Lung microvascular endothelial cell (primary cell): ENCODE measurements around the gene SHB. TPM values are rescaled to one million over a fixed set of nuclear protein-coding genes. Genes with fewer than 3 reads are reported as not detected.
A peak's percentile ranks its signal among the peaks of the same experiment; 100 is the strongest.

ENCODE experiments used
- DNase-seq, 2 donors: peaks; one replicate each; pipeline versions ENCODE4 v3.0.0 to v3.0.0-alpha.2; 2010; ENCODE audit warnings: low read depth in 2 of 2
- total RNA-seq: library from RNA; depleted of rRNA; stranded (reverse); fragments of >200 nt; gene quantifications from 2 replicates; pipeline ENCODE4 v1.2.1, GENCODE V29; 2014

The SHB gene
- total RNA-seq, 1 donor from 2014 or later, result 22.6 TPM

DNA sequence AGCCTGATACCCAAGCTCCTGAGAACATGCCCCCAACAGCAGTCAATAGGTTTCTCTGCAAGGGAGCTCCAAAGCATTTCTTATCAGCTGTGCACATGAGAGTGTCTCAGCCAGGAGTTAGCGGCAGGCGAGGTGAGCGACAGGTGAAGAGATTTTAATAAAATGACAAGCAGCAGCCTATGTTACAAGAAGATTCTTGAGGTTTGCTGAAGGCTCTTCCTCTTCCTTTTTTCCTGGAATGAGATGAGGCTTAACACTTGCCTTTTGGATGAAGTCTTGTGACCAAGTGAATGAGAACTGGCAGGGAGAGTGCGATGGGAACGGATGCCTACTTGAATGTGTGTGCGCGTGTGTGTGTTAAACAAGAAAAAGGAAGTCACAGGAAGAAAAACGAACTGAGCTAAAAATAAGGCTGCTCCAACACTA, 76.1 kb downstream of the SHB start:
- peak in 1 of 2 donors; percentile 81 for DNase-seq

DNA sequence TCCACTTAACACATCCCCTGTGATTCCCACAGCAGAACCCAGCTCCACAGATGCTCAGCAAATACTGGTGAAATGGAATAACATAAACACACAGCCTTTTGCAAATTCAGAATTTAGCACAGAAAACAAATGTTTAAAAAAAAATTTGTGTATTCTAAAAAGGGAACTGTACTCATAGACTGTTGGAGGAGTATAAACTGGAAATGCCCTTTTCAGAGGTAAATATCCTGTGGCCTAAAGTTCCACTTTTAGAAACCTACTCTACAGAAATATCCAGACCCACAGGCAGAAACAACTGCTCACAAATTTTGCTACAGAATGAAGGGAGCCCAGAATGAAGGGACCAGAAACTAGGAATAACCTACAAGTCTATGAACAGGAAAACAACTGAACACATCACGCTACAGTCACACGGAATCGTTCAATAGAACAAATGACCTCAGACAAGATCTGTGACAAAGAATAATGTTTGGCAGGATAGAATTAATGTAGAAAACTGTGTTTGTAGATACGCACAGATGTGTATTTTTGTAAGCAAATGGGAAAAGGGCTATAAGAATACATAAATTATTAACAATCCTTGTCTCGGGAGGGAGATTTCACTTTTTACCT, 78.5 kb downstream of the SHB start:
- DNase-seq, result peak in 1 of 2 donors; percentile 63

DNA sequence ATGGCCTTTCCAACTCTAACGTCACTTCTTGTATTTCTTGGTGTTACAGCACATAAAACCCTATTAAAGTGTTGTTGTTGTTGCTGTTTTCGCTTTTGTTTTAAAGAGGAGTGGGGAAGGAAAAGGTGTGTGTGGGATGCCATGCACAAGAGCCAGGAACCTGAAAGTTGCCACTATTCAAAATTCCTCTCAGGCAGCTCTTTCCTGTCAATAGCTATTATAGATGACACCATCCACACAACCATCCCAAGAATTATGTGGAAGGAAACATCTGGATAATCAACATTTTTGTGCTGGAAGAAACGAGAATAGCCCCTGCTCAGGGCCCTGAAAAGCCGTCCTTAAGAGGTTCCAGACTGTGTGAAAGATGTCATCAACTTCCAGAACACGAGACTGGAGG, 79.3 kb downstream of the SHB start:
- DNase-seq, result peak; percentile 54 to 68

DNA sequence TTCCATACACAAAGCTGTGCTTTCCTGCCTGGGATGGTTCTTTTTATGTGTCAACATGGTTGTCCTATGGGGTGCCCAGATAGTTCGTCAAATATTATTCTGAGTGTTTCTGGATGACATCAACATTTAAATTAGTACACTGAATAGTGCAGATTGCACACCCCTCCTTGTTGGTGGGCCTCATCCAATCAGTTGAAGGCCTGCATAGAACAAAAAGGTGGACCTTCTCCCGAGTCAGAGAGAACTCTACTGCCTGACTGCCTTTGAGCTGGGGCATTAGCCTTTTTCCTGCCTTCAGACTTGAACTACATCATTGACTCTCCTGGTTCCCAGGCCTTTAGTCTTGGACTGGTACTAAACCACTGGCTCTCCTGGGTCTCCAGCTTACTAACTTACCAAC, 80.4 kb downstream of the SHB start:
- no peak for DNase-seq

DNA sequence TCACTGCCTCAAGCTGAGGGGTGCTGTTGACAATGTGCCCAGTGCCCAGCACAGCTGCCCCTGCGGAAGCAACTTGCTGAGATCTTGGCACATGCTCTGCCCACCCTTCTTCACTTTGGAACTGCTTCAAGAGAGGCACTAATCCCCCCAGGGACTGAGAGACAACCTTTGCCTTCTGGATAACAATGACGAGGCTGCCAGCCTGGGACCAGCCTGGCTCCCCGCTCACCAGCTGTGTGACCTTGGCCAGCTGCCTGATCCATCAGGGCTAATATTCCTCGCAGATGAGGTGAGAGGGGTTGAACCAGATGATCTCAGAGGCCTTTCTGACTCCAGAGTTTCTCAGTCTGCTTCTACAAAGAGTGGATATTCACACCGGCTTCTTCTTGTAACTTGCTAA, 81.0 kb downstream of the SHB start:
- no peak for DNase-seq

DNA sequence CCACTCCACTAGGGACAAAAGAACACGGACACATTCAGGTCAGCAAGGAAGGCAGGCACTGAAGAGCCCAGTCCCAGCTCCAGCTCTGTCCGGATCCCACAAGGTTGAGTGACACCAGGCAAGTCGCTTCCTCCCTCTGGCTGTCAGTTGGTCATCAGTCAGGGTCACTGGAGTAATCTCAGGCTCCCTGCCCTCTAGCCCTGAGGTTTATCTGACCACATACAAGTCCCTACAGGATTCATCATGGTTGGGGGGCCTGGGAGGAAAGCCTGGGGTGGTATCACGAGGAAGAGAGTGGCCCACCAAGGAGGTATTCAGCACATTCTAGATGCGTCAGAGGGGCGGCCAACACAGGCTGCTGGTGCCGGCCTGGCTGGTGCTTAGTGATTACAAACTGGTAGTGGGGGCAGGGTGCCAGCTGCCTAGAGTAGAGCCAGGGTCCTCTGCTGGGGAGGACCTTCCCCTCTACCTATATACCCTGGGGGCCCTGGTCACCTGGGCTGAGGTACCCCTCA, 81.5 kb downstream of the SHB start:
- DNase-seq, result no peak

DNA sequence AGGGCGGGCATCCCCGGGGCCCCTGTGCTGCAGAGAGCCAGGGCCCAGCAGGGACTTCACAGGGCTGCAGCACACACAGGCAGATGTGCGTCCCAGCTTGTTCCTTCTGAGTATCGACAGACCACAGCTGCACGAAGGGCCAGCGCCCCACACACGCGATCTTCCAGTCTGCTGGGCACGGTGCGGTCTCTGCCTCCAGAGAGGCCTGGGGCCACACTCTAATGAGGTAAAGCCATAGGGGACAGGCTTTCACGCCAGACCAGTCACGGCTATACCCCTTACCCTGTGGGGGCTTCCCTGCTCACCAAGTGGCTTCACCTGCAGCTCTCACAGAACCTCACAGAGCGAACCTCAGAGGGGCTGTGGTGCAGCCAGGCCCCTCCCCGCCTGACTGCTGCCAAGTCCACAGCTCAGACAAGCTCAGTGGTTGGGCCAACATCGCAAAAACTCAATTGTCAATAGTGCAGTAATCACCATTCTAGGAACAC, 82.2 kb downstream of the SHB start:
- DNase-seq, result no peak

DNA sequence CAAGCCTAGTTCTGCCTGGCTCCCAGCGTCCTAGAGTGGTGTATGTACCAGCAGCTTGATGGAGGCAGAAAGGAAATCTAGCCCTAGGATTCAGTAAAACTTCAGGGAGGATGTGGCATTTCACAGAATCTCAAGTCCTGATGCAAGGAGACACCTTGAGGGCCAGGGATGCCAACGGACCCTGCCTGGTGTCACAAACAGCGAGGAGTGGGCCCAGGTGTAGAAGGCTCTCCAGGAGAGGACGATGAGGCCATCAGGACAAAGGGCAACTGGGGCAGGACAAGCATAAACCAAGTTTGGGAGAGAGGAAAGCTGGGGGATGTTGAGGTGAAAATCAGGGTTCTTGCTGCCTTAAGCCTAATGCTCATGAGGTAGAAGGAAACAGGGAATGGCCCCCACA, 83.0 kb downstream of the SHB start:
- no peak for DNase-seq

DNA sequence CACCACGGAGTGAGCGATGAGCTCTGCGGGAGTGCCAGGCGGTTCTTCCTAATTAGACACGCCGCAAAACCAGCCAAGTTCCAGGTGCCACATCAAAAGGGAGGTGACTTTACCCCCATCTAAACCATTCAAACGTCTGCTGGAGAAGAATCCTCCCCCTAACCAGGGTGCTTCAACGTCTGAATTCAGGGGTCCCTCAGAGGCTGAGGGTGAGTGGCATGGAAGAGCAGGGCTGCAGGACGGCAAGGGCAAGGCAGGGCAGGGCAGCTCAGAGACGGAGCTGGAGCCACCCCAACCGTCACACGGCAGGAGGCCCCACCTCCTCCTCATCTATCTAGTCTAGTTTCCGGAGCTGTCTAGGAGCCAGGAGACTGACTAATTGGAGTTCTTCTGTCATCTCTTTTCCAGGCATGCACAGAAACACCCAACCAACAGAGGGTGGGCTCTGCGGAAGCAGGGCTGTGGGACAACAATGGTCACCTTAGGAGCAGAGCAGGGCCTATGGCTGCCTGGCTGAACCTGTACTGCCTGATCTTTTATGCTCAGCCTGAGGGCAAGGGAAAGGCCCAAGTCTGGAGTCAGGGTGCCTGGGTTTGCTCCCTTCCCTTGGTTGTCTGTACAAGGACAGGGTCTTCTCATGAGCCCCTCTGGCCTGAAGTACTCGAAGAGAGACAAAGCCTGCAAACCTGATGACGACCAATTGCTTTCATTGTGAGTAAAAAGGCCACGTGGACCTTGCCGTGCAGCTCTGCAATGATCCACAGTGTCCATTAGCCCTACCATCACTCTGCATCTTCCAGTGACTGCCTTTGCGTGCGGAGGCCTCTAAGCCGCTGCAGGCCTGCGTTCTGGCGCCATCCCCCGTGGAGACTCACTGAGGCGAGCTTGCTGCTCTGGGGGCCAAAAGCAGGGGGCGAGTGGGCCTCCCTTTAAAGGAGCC, 84.1 kb downstream of the SHB start:
- DNase-seq, result peak; percentile 70 to 78

DNA sequence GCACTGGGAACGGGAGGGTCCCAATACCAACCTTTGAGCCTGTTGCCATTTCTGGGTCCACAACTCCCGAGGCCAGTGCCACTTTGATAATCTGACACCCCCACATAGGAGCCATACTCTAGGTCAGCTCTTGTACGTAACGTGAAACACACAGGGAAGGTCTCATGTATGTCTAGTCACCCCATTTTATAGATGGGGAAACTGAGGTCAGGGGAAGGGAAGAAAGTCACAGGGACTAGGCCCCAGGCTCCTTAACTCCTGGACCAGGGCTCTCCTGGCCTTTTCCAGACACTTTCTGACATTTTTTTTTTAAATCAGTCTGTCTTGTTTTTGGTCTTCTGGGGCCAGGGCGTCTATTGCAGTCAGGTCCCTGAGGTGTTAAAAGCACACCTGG, 84.8 kb downstream of the SHB start:
- no peak for DNase-seq

DNA sequence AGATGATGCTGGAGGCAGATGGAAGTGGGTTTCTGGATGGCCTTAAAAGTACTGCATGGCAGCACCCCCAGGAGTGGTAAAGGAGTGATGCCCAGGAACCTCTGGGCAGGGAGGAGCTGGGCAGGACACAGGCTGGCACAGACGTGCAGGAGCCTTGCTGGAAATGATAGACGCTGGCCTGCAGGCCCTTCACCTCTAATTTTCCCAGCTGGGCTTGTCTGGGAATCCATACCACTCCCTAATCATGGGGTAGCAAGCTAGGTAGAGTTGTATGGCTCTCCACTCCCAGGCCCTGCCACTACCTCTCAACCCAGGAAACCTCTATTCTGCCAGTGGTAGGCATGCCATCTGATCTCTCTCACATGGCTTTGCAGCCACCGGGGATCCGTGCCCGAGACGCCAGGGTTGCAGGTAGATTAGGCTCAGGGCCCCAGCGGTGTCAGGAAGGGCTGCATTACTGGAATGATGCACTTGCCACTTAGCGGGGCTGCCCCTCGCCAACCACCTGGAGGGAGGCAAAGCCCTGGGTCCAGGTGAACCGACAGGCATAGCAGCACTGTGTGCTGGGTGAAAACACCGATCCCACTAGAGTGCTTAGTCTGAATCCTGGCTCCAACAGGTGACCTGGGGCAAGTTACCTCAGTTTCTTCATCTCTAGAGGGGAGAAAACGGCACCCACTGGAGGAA, 85.5 kb downstream of the SHB start:
- DNase-seq, result no peak

DNA sequence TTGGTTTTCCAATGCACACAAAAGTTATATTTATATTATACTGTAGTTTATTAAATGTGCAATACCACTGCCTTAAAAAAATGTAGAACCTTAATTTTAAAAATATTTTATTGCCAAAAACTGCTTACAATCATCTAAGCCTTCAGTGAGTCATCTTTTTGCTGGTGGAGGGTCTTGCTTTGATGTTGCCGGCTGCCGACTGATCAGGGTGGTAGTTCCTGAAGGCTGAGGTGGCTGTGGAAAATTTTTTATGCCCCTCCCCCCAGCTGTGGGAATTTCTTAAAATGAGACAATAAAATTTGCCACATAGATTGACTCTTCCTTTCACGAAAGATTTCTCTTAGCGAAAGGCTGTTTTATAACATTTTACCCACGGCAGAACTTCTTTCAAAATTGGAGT, 89.2 kb downstream of the SHB start:
- no peak for DNase-seq

DNA sequence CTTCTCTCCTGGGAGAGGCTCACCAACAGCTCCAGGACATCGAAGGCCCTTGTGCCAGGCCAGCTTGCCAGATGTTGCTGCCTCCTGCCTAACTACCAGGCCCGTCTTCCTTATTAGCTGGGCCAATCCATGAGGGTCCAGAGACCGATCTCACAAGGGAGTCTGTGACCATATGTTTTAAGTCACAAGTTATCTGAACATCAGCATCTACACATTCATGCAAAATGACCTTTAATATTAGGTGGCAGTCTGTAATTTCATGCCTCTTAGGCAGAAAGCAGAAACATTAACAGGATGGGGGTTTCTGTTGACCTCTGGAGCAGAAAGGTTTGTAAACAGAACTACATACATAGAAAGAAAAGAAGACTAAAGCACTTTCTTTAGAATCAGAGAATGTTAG, 90.0 kb downstream of the SHB start:
- DNase-seq, result no peak

DNA sequence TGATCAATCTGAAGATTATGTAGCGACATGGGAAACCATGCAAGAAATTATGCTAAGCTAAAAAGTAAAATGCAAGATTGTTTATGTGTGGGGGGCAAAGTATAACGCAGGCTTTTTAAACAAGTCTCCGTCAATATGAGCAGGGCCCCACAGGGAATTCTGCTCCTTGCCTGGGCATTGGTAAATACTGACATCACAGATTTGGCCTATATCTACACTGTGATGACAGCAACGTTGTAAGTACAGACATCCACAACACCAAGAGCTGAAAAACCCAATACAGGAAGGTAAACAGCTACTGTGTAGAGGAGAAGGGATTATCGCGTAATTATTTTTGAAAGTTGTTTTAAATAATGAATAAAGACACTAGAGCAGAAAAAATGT, 90.6 kb downstream of the SHB start:
- DNase-seq, result no peak

DNA sequence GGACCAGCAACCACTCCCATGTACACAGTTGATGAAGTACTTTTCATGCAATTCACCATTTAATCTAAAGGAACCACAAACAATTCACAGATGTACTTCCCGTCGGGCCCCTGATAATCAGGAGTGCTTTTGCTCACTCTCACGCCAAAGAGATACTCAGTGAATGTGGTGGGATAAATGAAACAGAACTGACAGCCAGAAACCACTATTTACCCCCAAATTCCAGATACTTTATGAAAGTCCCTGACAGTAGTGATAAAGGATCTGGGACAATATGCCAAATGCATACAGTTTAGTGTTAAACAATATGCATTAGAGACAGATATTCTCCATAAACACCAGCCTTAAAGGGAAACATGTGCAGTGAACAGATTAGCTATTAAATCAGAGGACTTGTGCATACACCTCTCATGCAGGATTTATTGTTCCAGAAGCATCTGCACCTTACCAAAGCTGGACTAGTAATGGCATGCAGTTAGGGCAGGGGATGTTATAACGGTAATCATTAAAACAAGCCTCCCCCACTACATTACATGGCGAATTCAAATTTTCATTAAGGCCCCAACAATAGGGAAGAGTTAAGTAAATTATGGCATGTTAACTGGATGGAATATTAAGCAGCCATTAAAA, 91.1 kb downstream of the SHB start:
- no peak for DNase-seq

DNA sequence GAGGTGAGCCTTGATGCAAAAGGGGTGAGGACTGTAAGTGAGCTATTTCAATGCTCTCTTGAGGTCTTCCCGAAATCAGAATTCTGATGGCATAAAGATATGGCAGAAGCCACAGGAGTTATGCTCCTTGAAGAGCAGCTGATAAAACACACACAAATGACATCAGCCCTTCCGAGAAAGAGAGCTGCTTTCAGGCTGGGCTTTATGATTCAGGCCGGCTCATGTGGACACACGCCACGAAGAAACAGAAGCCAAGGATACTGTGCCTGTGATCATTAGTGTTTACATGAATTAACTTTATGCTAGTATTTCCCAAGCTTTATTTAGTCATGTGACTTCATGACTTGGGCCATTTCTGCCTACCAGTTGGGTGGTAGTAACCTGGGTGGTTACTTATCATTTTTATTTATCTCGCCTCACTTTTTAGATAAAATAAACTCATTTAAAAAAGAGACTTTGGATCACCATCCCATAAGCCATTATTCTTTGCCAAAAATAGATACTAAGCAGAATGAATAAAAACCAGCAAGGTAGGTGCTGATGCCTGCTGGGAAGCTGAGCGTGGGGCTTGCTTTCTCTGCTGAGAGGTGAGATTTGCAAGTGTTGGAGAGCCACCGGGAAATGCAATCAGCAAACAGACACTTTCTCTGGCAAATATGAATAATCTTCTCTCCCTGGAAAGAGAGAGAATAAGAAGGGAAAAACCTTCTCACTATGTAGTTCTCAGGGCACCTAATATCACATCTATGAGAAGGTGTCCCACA, 92.1 kb downstream of the SHB start:
- DNase-seq, result peak in 1 of 2 donors; percentile 54

DNA sequence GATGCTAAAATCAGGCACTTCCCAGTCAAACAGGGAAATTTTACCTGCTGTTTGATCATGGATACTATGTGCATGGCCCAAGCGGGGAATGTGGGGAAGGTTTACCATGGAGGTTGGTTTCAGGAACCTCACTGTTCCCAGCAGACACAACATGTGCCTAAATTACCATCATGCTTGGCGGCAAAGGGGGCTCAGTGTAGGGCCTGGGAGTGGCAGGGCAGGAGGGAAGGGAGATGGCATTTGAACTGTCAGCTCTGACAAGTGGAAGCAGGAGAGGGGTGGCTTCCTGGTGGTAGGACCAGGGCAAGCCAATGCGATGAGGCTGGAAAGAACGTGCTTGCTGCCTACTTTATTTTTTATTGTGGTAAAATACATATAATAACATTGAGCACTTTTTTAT, 93.4 kb downstream of the SHB start:
- no peak for DNase-seq

DNA sequence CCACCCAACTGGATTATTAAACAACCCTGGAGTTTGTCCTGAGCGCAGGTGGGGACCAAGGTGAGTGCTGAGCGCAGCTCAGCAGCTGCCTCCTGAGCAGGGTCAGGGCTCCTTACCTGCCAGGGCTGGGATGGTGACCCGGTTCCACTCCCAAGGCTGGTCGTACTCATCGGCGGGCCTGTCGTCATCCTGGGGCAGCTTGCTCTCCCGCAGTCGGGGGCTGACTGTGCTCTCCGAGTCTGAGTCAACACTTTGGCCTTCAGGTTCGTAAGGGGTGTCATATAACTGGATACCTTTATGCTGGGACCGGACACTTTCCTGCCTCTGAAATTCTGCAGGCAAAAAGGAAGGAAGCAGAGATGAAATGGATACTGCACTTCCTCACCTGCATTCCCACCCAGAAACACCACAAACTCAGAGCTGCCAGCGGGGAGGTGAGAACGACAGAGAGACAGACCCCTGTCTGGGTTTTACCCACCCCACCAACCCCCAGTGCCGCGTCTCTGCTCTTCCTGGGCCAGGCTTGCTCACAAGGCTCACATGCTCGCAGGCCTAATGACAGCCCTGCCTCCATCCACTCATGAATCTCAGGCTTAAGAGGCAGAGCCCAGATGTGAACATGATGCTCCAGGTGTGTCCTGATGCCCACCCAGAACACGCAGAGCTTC, 94.4 kb downstream of the SHB start:
- peak in 1 of 2 donors; percentile 34 for DNase-seq

DNA sequence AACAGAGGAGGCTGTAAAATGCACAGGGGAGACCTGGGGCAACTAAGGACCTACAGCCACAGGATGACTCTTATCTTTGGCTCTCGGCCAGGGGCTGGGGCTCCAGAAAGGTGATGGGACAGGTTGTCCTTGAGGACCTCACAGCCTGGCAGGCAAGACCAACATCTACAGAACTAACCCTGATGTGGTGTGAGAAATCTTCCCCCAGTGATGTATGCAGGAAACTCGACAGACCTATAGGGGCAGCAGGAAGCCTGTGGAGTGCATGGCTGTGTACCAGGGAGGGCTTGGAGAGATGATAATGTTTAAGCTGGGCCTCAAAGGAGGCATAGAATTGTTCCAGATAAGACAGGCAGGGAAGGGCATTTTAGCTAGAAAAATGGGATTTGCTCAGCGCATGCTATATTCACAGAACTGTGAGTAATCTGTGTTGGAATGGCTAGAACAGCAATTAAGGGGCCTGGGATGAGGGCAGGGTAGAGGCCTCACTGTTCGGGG, 96.6 kb downstream of the SHB start:
- DNase-seq, result peak in 1 of 2 donors; percentile 21

DNA sequence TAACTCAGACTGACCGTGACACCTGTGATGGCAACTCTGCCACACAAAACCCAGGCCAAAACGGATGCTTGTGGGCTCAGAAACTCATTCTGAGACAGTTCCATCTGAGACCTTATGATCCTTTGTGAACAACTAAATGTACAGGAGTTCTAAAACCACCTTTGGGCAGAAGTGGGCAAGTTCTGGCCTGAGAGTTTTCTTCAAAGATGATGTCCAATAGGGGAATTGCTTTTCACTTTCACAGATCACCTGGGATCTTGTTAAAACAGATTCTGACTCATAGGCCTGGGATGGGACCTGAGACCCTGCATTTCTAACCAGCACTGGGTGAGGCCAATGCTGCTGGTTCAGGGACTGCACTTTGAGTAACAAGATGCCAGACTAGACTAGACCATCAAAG, 97.3 kb downstream of the SHB start:
- no peak for DNase-seq
